ENCODE data around the gene BAIAP2. TPM values are rescaled to one million over a fixed set of nuclear protein-coding genes. Genes with fewer than 3 reads are reported as not detected.
A peak's percentile ranks its signal among the peaks of the same experiment; 100 is the strongest.

BAIAP2 gene
- total RNA-seq, 1 donor from 2014 or later, result 6.8 TPM

- peak overlapping the region; percentile 20 for H3K4me3 Mint-ChIP-seq
- TF ChIP-seq CTCF (IDR thresholded peaks at IDR 0.05), result no peak
- peaks cover 12% of the 10 kb centered on the region for H3K4me1 Mint-ChIP-seq
- DNase-seq, result no peak
- ATAC-seq (ENCODE audit: low read depth), result no peak
- CTCF ChIA-PET, result interaction anchor here (1.6 kb wide), 1 partner anchor 13 kb away, joined by 3 read pairs; no protein-coding TSS in a partner anchor
- no peaks in the 10 kb centered on the region for H3K36me3 Mint-ChIP-seq (ENCODE audit: low read depth)
- H3K27ac Mint-ChIP-seq, result no peak overlapping the region
- H3K9me3 Mint-ChIP-seq, result no peaks in the 10 kb centered on the region
- POLR2A ChIA-PET, result no interaction called here
- intact Hi-C loops (cut with micrococcal nuclease), result no loop called here
- peaks cover 28% of the 10 kb centered on the region for H3K27me3 Mint-ChIP-seq
These were observed 2.3 kb downstream of the BAIAP2 start for GRCh38 chr17:81037026-81037797.

- POLR2A ChIA-PET, result no interaction called here
- no peak for TF ChIP-seq CTCF (IDR thresholded peaks at IDR 0.05)
- Mint-ChIP-seq H3K4me1 (peaks cover 12% of the 10 kb centered on the region), H3K4me3 (no peak overlapping the region), H3K27me3 (peaks cover 30% of the 10 kb centered on the region), H3K9me3 (no peaks in the 10 kb centered on the region), H3K36me3 (ENCODE audit: low read depth) (no peaks in the 10 kb centered on the region), H3K27ac (no peak overlapping the region)
- no peak for ATAC-seq (ENCODE audit: low read depth)
- CTCF ChIA-PET, result interaction anchor here (1.6 kb wide), 1 partner anchor 14 kb away, joined by 3 read pairs; no protein-coding TSS in a partner anchor
- DNase-seq, result no peak
- intact Hi-C loops (cut with micrococcal nuclease), result no loop called here
These were observed 3.1 kb downstream of the BAIAP2 start for GRCh38 chr17:81037798-81038733.

GRCh38 chr17:81039096-81039495 lies 4.1 kb downstream of the BAIAP2 start:
- DNase-seq (no peak), ATAC-seq (ENCODE audit: low read depth) (no peak)
- intact Hi-C loops (cut with micrococcal nuclease), result no loop called here
- H3K9me3 Mint-ChIP-seq, result no peaks in the 10 kb centered on the region
- no peak for TF ChIP-seq CTCF (IDR thresholded peaks at IDR 0.05)
- POLR2A ChIA-PET, result no interaction called here
- no peaks in the 10 kb centered on the region for H3K36me3 Mint-ChIP-seq (ENCODE audit: low read depth)
- CTCF ChIA-PET, result no interaction called here
- no peak overlapping the region for H3K4me3 Mint-ChIP-seq
- peaks cover 24% of the 10 kb centered on the region for H3K27me3 Mint-ChIP-seq
- H3K27ac Mint-ChIP-seq, result no peak overlapping the region
- peaks cover 6% of the 10 kb centered on the region for H3K4me1 Mint-ChIP-seq

GRCh38 chr17:81039854-81040758 lies 5.2 kb downstream of the BAIAP2 start:
- no peak for TF ChIP-seq CTCF (IDR thresholded peaks at IDR 0.05)
- intact Hi-C loops (cut with micrococcal nuclease), result no loop called here
- H3K4me1 Mint-ChIP-seq, result peaks cover 3% of the 10 kb centered on the region
- H3K4me3 Mint-ChIP-seq, result no peak overlapping the region
- DNase-seq, result no peak
- POLR2A ChIA-PET, result interaction anchor here (0.6 kb wide), 1 partner anchor 1288 kb away, joined by 3 read pairs; no protein-coding TSS in a partner anchor
- peaks cover 24% of the 10 kb centered on the region for H3K27me3 Mint-ChIP-seq
- H3K27ac Mint-ChIP-seq, result no peak overlapping the region
- ATAC-seq (ENCODE audit: low read depth), result no peak
- H3K9me3 Mint-ChIP-seq, result no peaks in the 10 kb centered on the region
- CTCF ChIA-PET, result no interaction called here
- H3K36me3 Mint-ChIP-seq (ENCODE audit: low read depth), result no peaks in the 10 kb centered on the region

All from activated B cell treated with CpG ODN at 0.5 μM for 24 hours (primary cell).